Right atrium auricular region (tissue), 2 donors: ENCODE measurements around the gene SLC25A13. TPM values are rescaled to one million over a fixed set of nuclear protein-coding genes. Genes with fewer than 3 reads are reported as not detected.
"Not testable (repeated sequence)": the region's sequence is repeated elsewhere in the genome, so short reads cannot be mapped to it uniquely, and the experiment has no call there.

Experiments used
- DNase-seq: peaks from one replicate; pipeline ENCODE4 v3.0.0-alpha.2; 2019; ENCODE audit warnings: low spot score
- H3K27ac ChIP-seq, 2 donors: fragments of 200-600 bp; sonication (generic); 1 replicate in 1 of 2; 2 replicates in 1 of 2; pipeline ENCODE4 v1.5.1; 2016 to 2019
- H3K27me3 ChIP-seq, 2 donors: fragments of 200-600 bp; sonication (generic); one replicate each; pipeline versions ENCODE4 v1.5.1 to v1.6.0; 2017 to 2019
- H3K36me3 ChIP-seq: fragments of 200-600 bp; sonication (generic); one replicate; pipeline ENCODE4 v1.5.1; 2016
- H3K4me1 ChIP-seq, 2 donors: fragments of 200-600 bp; sonication (generic); one replicate each; pipeline versions ENCODE4 v1.5.1 to v1.6.0; 2017 to 2019
- H3K4me3 ChIP-seq, 2 donors: fragments of 200-600 bp; sonication (generic); 1 replicate in 1 of 2; 2 replicates in 1 of 2; pipeline ENCODE4 v1.5.1; 2017 to 2019; ENCODE audit warnings: mild to moderate bottlenecking in 1 of 2, moderate library complexity in 1 of 2
- H3K9me3 ChIP-seq, 2 donors: fragments of 200-600 bp; sonication (generic); one replicate each; pipeline ENCODE4 v1.5.1; 2019
- total RNA-seq, 2 donors: library from RNA; depleted of rRNA; stranded (reverse); fragments of >200 nt; gene quantifications; one replicate each; pipeline ENCODE4 v1.1.0, GENCODE V29; 2016
- TF ChIP-seq, protein P1 (sequence below), 2 donors: fragments of 200-600 bp; sonication (generic); IDR thresholded peaks; one replicate each; pipeline ENCODE4 v1.5.1; 2019; ENCODE audit warnings: antibody characterized with exemption in 2 of 2

SLC25A13 gene
- total RNA-seq, 2 donors from 2014 or later: 8.1 to 11.0 TPM

DNA sequence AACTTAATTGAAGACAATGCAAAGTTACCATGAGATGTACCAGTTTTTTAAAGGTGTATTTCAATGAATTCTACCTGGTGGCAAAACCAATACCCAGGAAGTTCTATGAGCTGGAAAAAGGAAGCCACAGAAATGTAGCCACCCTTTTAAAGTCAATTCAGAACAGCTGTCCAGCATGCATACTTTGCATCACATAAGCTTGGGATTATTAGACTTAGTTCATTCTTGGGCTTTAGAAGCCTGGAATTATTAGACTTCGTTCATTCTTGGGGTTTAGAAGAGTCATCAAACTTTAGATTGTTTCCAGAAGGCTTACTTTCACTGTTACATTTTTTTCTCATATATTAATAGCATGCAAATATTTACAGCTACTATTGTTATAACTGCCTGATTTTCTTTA lies 20.9 kb downstream of the SLC25A13 start:
- no peaks in the 10 kb centered on the region for H3K27me3 ChIP-seq
- no peak for DNase-seq
- TF ChIP-seq, protein P1, sequence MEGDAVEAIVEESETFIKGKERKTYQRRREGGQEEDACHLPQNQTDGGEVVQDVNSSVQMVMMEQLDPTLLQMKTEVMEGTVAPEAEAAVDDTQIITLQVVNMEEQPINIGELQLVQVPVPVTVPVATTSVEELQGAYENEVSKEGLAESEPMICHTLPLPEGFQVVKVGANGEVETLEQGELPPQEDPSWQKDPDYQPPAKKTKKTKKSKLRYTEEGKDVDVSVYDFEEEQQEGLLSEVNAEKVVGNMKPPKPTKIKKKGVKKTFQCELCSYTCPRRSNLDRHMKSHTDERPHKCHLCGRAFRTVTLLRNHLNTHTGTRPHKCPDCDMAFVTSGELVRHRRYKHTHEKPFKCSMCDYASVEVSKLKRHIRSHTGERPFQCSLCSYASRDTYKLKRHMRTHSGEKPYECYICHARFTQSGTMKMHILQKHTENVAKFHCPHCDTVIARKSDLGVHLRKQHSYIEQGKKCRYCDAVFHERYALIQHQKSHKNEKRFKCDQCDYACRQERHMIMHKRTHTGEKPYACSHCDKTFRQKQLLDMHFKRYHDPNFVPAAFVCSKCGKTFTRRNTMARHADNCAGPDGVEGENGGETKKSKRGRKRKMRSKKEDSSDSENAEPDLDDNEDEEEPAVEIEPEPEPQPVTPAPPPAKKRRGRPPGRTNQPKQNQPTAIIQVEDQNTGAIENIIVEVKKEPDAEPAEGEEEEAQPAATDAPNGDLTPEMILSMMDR (IDR thresholded peaks at IDR 0.05): no peak
- H3K36me3 ChIP-seq: no peaks in the 10 kb centered on the region
- no peaks in the 10 kb centered on the region for H3K9me3 ChIP-seq
- no peak overlapping the region for H3K4me3 ChIP-seq
- H3K4me1 ChIP-seq: peaks cover 0 to 26% of the 10 kb centered on the region in 2 donors
- no peak overlapping the region for H3K27ac ChIP-seq

GRCh38 chr7:96300502-96300901 lies 21.4 kb downstream of the SLC25A13 start:
- no peaks in the 10 kb centered on the region for H3K27me3 ChIP-seq
- peaks cover 0 to 25% of the 10 kb centered on the region in 2 donors for H3K4me1 ChIP-seq
- TF ChIP-seq, protein P1 (IDR thresholded peaks at IDR 0.05): no peak

DNA sequence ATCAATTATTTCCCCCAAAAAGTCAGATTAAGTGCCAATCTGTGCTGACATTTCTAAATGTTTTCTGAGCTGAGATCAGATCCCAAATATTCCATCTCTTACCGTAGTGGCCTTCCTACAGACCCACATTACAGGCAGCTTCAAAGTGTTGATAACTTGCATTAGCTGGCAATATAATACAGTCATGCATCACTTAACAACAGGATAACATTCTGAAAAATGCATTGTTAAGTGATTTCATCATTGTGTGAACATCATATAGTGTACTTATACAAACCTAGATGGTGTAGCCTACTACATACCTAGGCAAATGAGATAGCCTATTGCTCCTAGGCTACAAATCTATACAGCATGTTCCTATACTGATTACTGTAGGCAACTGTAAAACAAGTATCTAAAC lies 22.4 kb downstream of the SLC25A13 start:
- Histone ChIP-seq H3K4me3 (no peak overlapping the region), H3K27ac (no peak overlapping the region), H3K9me3 (no peaks in the 10 kb centered on the region), H3K4me1 (peaks cover 0 to 15% of the 10 kb centered on the region in 2 donors), H3K36me3 (no peaks in the 10 kb centered on the region), H3K27me3 (no peaks in the 10 kb centered on the region)
- TF ChIP-seq, protein P1 (IDR thresholded peaks at IDR 0.05): no peak
- DNase-seq: no peak

More at GRCh38 chr7:96300502-96300901, 21.4 kb downstream of the SLC25A13 start:
- no peak overlapping the region for H3K27ac ChIP-seq
- no peak for DNase-seq
- H3K4me3 ChIP-seq: no peak overlapping the region
- H3K9me3 ChIP-seq: no peaks in the 10 kb centered on the region
- H3K36me3 ChIP-seq: no peaks in the 10 kb centered on the region

- Histone ChIP-seq H3K27ac (no peak overlapping the region), H3K27me3 (no peaks in the 10 kb centered on the region), H3K36me3 (no peaks in the 10 kb centered on the region), H3K4me3 (no peak overlapping the region), H3K4me1 (peaks cover 0 to 15% of the 10 kb centered on the region in 2 donors), H3K9me3 (no peaks in the 10 kb centered on the region)
- no peak for DNase-seq
- TF ChIP-seq, protein P1 (IDR thresholded peaks at IDR 0.05): no peak
Observed at GRCh38 chr7:96297876-96298275, 24.0 kb downstream of the SLC25A13 start.

DNA sequence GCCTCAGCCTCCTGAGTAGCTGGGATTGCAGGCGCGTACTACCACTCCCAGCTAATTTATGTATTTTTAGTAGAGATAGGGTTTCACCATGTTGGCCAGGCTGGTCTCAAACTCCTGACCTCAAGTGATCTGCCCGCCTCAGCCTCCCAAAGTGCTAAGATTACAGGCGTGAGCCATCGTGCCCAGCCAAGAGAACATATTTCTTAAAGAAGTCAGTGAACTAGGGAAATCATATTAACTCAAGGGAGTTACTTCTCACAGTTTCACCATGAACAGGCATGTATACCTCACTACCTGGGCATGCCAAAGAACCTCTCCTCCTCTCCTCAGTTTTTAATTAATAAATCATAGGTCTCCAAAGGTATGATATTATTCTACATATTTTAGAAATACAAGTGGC lies 24.5 kb downstream of the SLC25A13 start:
- H3K27ac ChIP-seq, H3K9me3 ChIP-seq, H3K27me3 ChIP-seq, DNase-seq, H3K4me3 ChIP-seq, H3K36me3 ChIP-seq: not testable (repeated sequence)
- H3K4me1 ChIP-seq: peaks cover 0 to 15% of the 10 kb centered on the region in 2 donors

DNA sequence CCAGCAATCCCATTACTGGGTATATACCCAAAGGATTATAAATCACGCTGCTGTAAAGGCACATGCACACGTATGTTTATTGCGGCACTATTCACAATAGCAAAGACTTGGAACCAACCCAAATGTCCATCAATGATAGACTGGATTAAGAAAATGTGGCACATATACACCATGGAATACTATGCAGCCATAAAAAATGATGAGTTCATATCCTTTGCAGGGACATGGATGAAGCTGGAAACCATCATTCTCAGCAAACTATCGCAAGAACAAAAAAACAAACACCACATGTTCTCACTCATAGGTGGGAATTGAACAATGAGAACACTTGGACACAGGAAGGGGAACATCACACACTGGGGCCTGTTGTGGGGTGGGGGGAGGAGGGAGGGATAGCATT lies 28.0 kb downstream of the SLC25A13 start:
- H3K9me3 ChIP-seq, H3K4me1 ChIP-seq, H3K27me3 ChIP-seq, DNase-seq, H3K27ac ChIP-seq, H3K36me3 ChIP-seq, H3K4me3 ChIP-seq: not testable (repeated sequence)

- no peaks in the 10 kb centered on the region for H3K9me3 ChIP-seq
- TF ChIP-seq, protein P1 (IDR thresholded peaks at IDR 0.05): no peak
Observed at GRCh38 chr7:96287559-96287958, 34.3 kb downstream of the SLC25A13 start.

More at GRCh38 chr7:96287559-96287958, 34.3 kb downstream of the SLC25A13 start:
- Histone ChIP-seq H3K4me3 (no peak overlapping the region), H3K36me3 (no peaks in the 10 kb centered on the region), H3K27me3 (no peaks in the 10 kb centered on the region), H3K27ac (no peak overlapping the region), H3K4me1 (peaks cover 0 to 4% of the 10 kb centered on the region in 2 donors)
- DNase-seq: no peak
